Measurements from ENCODE around the gene NFATC3. TPM values are rescaled to one million over a fixed set of nuclear protein-coding genes. Genes with fewer than 3 reads are reported as not detected.

Gene NFATC3
- total RNA-seq, 1 experiment from 2014 or later, result 33.0 TPM

DNA sequence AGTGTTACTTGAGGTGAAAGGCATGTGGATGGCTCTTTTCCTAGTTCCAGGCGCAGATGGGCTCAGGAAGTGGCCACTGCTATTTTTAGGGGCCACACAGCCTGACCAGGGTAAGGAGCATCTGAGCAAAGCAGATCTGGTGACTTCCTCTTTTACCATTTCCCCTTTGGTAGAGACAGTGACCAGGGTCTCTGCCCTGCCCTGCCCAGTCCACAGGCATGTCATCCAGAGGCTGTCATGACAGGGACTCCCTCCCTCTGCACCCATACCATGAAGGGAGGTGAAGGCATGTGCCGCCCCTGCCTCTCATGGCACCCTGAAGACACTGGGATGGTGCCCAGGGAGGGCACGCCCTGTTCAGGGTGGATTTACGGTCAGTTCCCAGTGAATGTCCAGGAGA, 162.2 kb downstream of the NFATC3 start:
- H3K9me3 ChIP-seq (ENCODE audit: control insufficient read depth, low read depth, low read length), result no peaks in the 10 kb centered on the region
- H3T11ph ChIP-seq (ENCODE audit: low read length), result no peak overlapping the region
- no peak overlapping the region for H2AFZ ChIP-seq (ENCODE audit: low read length)
- no peaks in the 10 kb centered on the region for H4K20me1 ChIP-seq (ENCODE audit: control insufficient read depth, insufficient read depth, insufficient read length)
- no CpG with 5 or more reads among the region's 4 CpGs for WGBS (ENCODE audit: extremely low coverage, insufficient read length, low lambda C conversion rate)
- no peak overlapping the region for H3K9ac ChIP-seq (ENCODE audit: extremely low read depth, insufficient read length, low read length)
- no peaks in the 10 kb centered on the region for H3K9me3 Mint-ChIP-seq
- no peak overlapping the region for H4K8ac ChIP-seq (replicated peaks; ENCODE audit: insufficient read length, low read depth, low read length)
- H3K14ac ChIP-seq (ENCODE audit: insufficient read depth, low read length), result no peak overlapping the region
- no peaks in the 10 kb centered on the region for H3K79me2 ChIP-seq (ENCODE audit: insufficient read depth, low read length)
- no peak overlapping the region for H2BK15ac ChIP-seq (ENCODE audit: low read depth, low read length)
- no peak overlapping the region for H3K27ac ChIP-seq (ENCODE audit: insufficient read length, low read depth, low read length)
- no peak overlapping the region for H3K4me2 ChIP-seq (ENCODE audit: insufficient read depth, insufficient read length, low read length)
- TF ChIP-seq CTCF (conservative IDR thresholded peaks at IDR 0.05), result no peak
- H4K5ac ChIP-seq (ENCODE audit: insufficient read length, low read depth, low read length), result no peak overlapping the region
- no peak for DNase-seq
- no peak overlapping the region for H2AK5ac ChIP-seq (ENCODE audit: insufficient read length, low read length)
- no peak overlapping the region for H2BK120ac ChIP-seq (ENCODE audit: low read depth, low read length, poor library complexity, severe bottlenecking)
- H2BK12ac ChIP-seq (ENCODE audit: insufficient read length, low read depth, low read length), result no peak overlapping the region
- no peak overlapping the region for H3K56ac ChIP-seq (ENCODE audit: insufficient read length, low read depth, low read length)
- H3K23ac ChIP-seq (ENCODE audit: insufficient read length, low read depth, low read length), result no peak overlapping the region
- no peak overlapping the region for H2BK5ac ChIP-seq (ENCODE audit: insufficient read length, low read length)
- H3K27ac Mint-ChIP-seq, result no peak overlapping the region; a peak in 1 of 7 replicates
- no peaks in the 10 kb centered on the region for H3K4me1 ChIP-seq (ENCODE audit: insufficient read depth, low read length)
- no peak overlapping the region for H3K4me3 Mint-ChIP-seq
- peaks cover 11% of the 10 kb centered on the region for H3K23me2 ChIP-seq (ENCODE audit: insufficient read length, low read depth, low read length, poor library complexity, severe bottlenecking)
- peaks cover 15 to 16% of the 10 kb centered on the region in 2 experiments for H3K4me1 Mint-ChIP-seq
- H3K36me3 Mint-ChIP-seq (ENCODE audit: insufficient read depth in 1 of 3, low read depth in 3 of 3), result peaks cover 1 to 13% (median 7%) of the 10 kb centered on the region in 3 experiments; a peak in 5 of 7 replicates
- H3K79me1 ChIP-seq (ENCODE audit: insufficient read depth, low read depth, low read length, poor library complexity, severe bottlenecking), result no peaks in the 10 kb centered on the region
- no peak overlapping the region for H3K18ac ChIP-seq (ENCODE audit: insufficient read length, low read depth, low read length)
- no peak overlapping the region for H4K91ac ChIP-seq (ENCODE audit: insufficient read length, low read depth, low read length)
- no peak overlapping the region for H2BK20ac ChIP-seq (ENCODE audit: low read depth, low read length, poor library complexity, severe bottlenecking)
- peaks cover 18% of the 10 kb centered on the region for H3K27me3 Mint-ChIP-seq (ENCODE audit: low read depth)
- no peak overlapping the region for H3K4ac ChIP-seq (ENCODE audit: low read depth, low read length)
- H3K27me3 ChIP-seq (ENCODE audit: insufficient read depth, low read length), result no peaks in the 10 kb centered on the region; the same call in 1 of the 2 replicates
